Frontal cortex (tissue), 4 donors: ENCODE data around the gene SFMBT2. TPM values are rescaled to one million over a fixed set of nuclear protein-coding genes. Genes with fewer than 3 reads are reported as not detected.
"Not testable (repeated sequence)": the region's sequence is repeated elsewhere in the genome, so short reads cannot be mapped to it uniquely, and the experiment has no call there.

Experiments
- DNase-seq, 2 donors: peaks; one replicate each; pipeline ENCODE4 v3.0.0; 2012; ENCODE audit warnings: low spot score in 2 of 2
- FAIRE-seq: peaks from 2 replicates; lab custom pipeline; 2012; peaks lifted over from hg19 to GRCh38; lab: Jason Lieb, UNC
- total RNA-seq: library from RNA; depleted of rRNA; stranded (reverse); fragments of >200 nt; gene quantifications from one replicate; pipeline ENCODE4 v1.2.3, GENCODE V29; 2014
- donor health status: control.
- donor health status: control.
- donor health status: control.

SFMBT2 gene
- total RNA-seq, 1 donor from 2014 or later, result 22.0 TPM

- no peak for FAIRE-seq
- peak in 1 of 2 donors; percentile 42 for DNase-seq
Observed at GRCh38 chr10:7407368-7408290, 3.2 kb downstream of the SFMBT2 start.

GRCh38 chr10:7406712-7407333, 4.0 kb downstream of the SFMBT2 start:
- no peak for FAIRE-seq
- DNase-seq, result no peak

GRCh38 chr10:7405637-7406036, 5.2 kb downstream of the SFMBT2 start:
- DNase-seq, result no peak
- no peak for FAIRE-seq

- no peak for FAIRE-seq
- DNase-seq, result no peak
Observed at GRCh38 chr10:7403620-7404019, 7.2 kb downstream of the SFMBT2 start.

GRCh38 chr10:7401782-7402181, 9.1 kb downstream of the SFMBT2 start:
- FAIRE-seq (no peak), DNase-seq (no peak)

GRCh38 chr10:7401156-7401555, 9.7 kb downstream of the SFMBT2 start:
- FAIRE-seq, result no peak
- no peak for DNase-seq

- DNase-seq, result no peak
- FAIRE-seq, result no peak
Observed at GRCh38 chr10:7400068-7400715, 10.6 kb downstream of the SFMBT2 start.

GRCh38 chr10:7399533-7399932, 11.3 kb downstream of the SFMBT2 start:
- DNase-seq, result no peak
- FAIRE-seq, result no peak

GRCh38 chr10:7397049-7398035, 13.5 kb downstream of the SFMBT2 start:
- DNase-seq, result no peak
- FAIRE-seq, result no peak

GRCh38 chr10:7392301-7392700, 18.5 kb downstream of the SFMBT2 start:
- FAIRE-seq, DNase-seq: not testable (repeated sequence)

- DNase-seq (no peak), FAIRE-seq (no peak)
Observed at GRCh38 chr10:7391748-7392147, 19.1 kb downstream of the SFMBT2 start.

- FAIRE-seq, DNase-seq: not testable (repeated sequence)
Observed at GRCh38 chr10:7390689-7391110, 20.1 kb downstream of the SFMBT2 start.

- DNase-seq (no peak), FAIRE-seq (no peak)
Observed at GRCh38 chr10:7389844-7390243, 21.0 kb downstream of the SFMBT2 start.

GRCh38 chr10:7389346-7389745, 21.5 kb downstream of the SFMBT2 start:
- FAIRE-seq (no peak), DNase-seq (no peak)

GRCh38 chr10:7388602-7389001, 22.2 kb downstream of the SFMBT2 start:
- no peak for DNase-seq
- FAIRE-seq, result no peak

- DNase-seq, FAIRE-seq: not testable (repeated sequence)
Observed at GRCh38 chr10:7388149-7388548, 22.7 kb downstream of the SFMBT2 start.

- DNase-seq, result no peak
- no peak for FAIRE-seq
Observed at GRCh38 chr10:7385114-7385513, 25.7 kb downstream of the SFMBT2 start.

GRCh38 chr10:7383442-7383841, 27.4 kb downstream of the SFMBT2 start:
- no peak for DNase-seq
- no peak for FAIRE-seq

GRCh38 chr10:7380704-7381241, 30.1 kb downstream of the SFMBT2 start:
- FAIRE-seq (no peak), DNase-seq (no peak)
